Adrenal gland (tissue), 5 donors: ENCODE results near the gene MYO1B.

Source experiments
- CTCF ChIP-seq, 6 experiments: fragments of 450-650 bp in 4 of 6; fragments of 200-600 bp in 2 of 6; sonication (generic) in 1 of 6; IDR thresholded peaks; 1 replicate in 5 of 6; 2 replicates in 1 of 6; pipeline versions ENCODE4 v1.5.1 to v1.8.0; 2016 to 2021; ENCODE audit warnings: antibody characterized with exemption in 6 of 6, mild to moderate bottlenecking in 2 of 6, moderate library complexity in 1 of 6
- POLR2A ChIP-seq, 2 donors: fragments of 450-650 bp; IDR thresholded peaks; one replicate each; pipeline ENCODE4 v1.6.1; 2017; ENCODE audit warnings: antibody characterized with exemption in 2 of 2, mild to moderate bottlenecking in 2 of 2, moderate library complexity in 1 of 2
- donor health status: DM: no; HTN: no; CAD: no.

- TF ChIP-seq CTCF (IDR thresholded peaks at IDR 0.05) (no peak), POLR2A (IDR thresholded peaks at IDR 0.05) (no peak)
Observed at GRCh38 chr2:191311156-191311555, 66.0 kb downstream of the MYO1B start.
